Large intestine (tissue), 3 donors: Measurements from ENCODE around the gene CDC20B. TPM values are rescaled to one million over a fixed set of nuclear protein-coding genes. Genes with fewer than 3 reads are reported as not detected.

Experiments used
- DNase-seq, 2 donors: peaks; one replicate each; pipeline versions ENCODE4 v3.0.0 to v3.0.0-alpha.2; 2013
- H3K27ac ChIP-seq: one replicate; pipeline ENCODE4 v1.5.1; 2013; ENCODE audit warnings: low read length
- H3K27me3 ChIP-seq: 2 replicates; pipeline ENCODE4 v1.6.1; 2013; ENCODE audit warnings: low read length; ENCODE audit not compliant: control insufficient read depth, insufficient read depth
- H3K36me3 ChIP-seq: 2 replicates; pipeline ENCODE4 v1.6.1; 2013; ENCODE audit warnings: low read length; ENCODE audit not compliant: control insufficient read depth, insufficient read depth
- H3K4me1 ChIP-seq: one replicate; pipeline ENCODE4 v1.6.1; 2013; ENCODE audit warnings: low read length; ENCODE audit not compliant: control insufficient read depth, insufficient read depth
- H3K4me3 ChIP-seq: one replicate; pipeline ENCODE4 v1.5.1; 2013; ENCODE audit warnings: low read length
- H3K9me3 ChIP-seq: one replicate; pipeline ENCODE4 v1.6.1; 2013; ENCODE audit warnings: mild to moderate bottlenecking, low read depth, low read length, moderate library complexity; ENCODE audit not compliant: control insufficient read depth
- WGBS: methylation state at CpG from one replicate; pipeline ENCODE4 v1.1.5; 2013; ENCODE audit warnings: low lambda C conversion rate; ENCODE audit not compliant: insufficient coverage; 5-methylcytosine and 5-hydroxymethylcytosine counted together
- polyA plus RNA-seq: library from polyadenylated mRNA; unstranded; fragments of 120-200 nt; gene quantifications from one replicate; pipeline ENCODE4 v1.2.1, GENCODE V29; 2013

The CDC20B gene
- polyA plus RNA-seq, 1 donor: 0.15 TPM

GRCh38 chr5:55070968-55071367 lies 102.0 kb downstream of the CDC20B start:
- WGBS: no CpG with 5 or more reads among the region's 1 CpG
- H3K4me3 ChIP-seq: no peak overlapping the region
- H3K27me3 ChIP-seq: no peaks in the 10 kb centered on the region
- no peak overlapping the region for H3K27ac ChIP-seq
- no peak for DNase-seq
- no peaks in the 10 kb centered on the region for H3K9me3 ChIP-seq
- no peaks in the 10 kb centered on the region for H3K4me1 ChIP-seq
- no peaks in the 10 kb centered on the region for H3K36me3 ChIP-seq

- Histone ChIP-seq H3K27me3 (no peaks in the 10 kb centered on the region), H3K36me3 (no peaks in the 10 kb centered on the region), H3K27ac (no peak overlapping the region), H3K4me1 (no peaks in the 10 kb centered on the region), H3K9me3 (no peaks in the 10 kb centered on the region), H3K4me3 (no peak overlapping the region)
- WGBS: 100% methylated on average over 2 of the region's 3 CpGs
- no peak for DNase-seq
Measured at GRCh38 chr5:55066277-55066676, 106.7 kb downstream of the CDC20B start.

- DNase-seq: no peak
- Histone ChIP-seq H3K27me3 (no peaks in the 10 kb centered on the region), H3K4me3 (no peak overlapping the region), H3K4me1 (no peaks in the 10 kb centered on the region), H3K27ac (no peak overlapping the region), H3K9me3 (no peaks in the 10 kb centered on the region), H3K36me3 (no peaks in the 10 kb centered on the region)
- WGBS: 100% methylated on average over 1 of the region's 3 CpGs
Measured at GRCh38 chr5:55064523-55064922, 108.5 kb downstream of the CDC20B start.

GRCh38 chr5:55063899-55064298 lies 109.1 kb downstream of the CDC20B start:
- no peak for DNase-seq
- Histone ChIP-seq H3K9me3 (no peaks in the 10 kb centered on the region), H3K36me3 (no peaks in the 10 kb centered on the region), H3K27ac (no peak overlapping the region), H3K4me3 (no peak overlapping the region), H3K27me3 (no peaks in the 10 kb centered on the region), H3K4me1 (no peaks in the 10 kb centered on the region)
- 86% methylated on average over 1 of the region's 2 CpGs for WGBS

GRCh38 chr5:55063220-55063863 lies 109.6 kb downstream of the CDC20B start:
- no CpG with 5 or more reads among the region's 5 CpGs for WGBS
- H3K4me3 ChIP-seq: no peak overlapping the region
- no peak overlapping the region for H3K27ac ChIP-seq
- H3K9me3 ChIP-seq: no peaks in the 10 kb centered on the region
- H3K4me1 ChIP-seq: no peaks in the 10 kb centered on the region
- no peak for DNase-seq
- no peaks in the 10 kb centered on the region for H3K36me3 ChIP-seq
- H3K27me3 ChIP-seq: no peaks in the 10 kb centered on the region

Other genes starting within 250 kb of the CDC20B start
- 2.9 TPM for gene ESM1, start 187.6 kb downstream of the CDC20B start, polyA plus RNA-seq
- 1.7 TPM for gene GZMK, start 148.9 kb downstream of the CDC20B start, polyA plus RNA-seq
- 14.9 TPM for gene GZMA, start 70.5 kb downstream of the CDC20B start, polyA plus RNA-seq
- 19.7 TPM for gene GPX8, start 13.0 kb downstream of the CDC20B start, polyA plus RNA-seq
- gene MCIDAS, start 54.1 kb upstream of the CDC20B start, polyA plus RNA-seq: not detected
- not detected for gene CCNO, start 60.4 kb upstream of the CDC20B start, polyA plus RNA-seq
- 28.3 TPM for gene DHX29, start 134.5 kb upstream of the CDC20B start, polyA plus RNA-seq
- gene MTREX, start 134.8 kb upstream of the CDC20B start, polyA plus RNA-seq: 64.7 TPM